Measurements from ENCODE around the gene DLG5.

Gene DLG5

GRCh38 chr10:77944519-77944918 is 18.0 kb upstream of the DLG5 start:
- DNase-seq (ENCODE audit: low read depth in 3 of 3) = no peak

DNA sequence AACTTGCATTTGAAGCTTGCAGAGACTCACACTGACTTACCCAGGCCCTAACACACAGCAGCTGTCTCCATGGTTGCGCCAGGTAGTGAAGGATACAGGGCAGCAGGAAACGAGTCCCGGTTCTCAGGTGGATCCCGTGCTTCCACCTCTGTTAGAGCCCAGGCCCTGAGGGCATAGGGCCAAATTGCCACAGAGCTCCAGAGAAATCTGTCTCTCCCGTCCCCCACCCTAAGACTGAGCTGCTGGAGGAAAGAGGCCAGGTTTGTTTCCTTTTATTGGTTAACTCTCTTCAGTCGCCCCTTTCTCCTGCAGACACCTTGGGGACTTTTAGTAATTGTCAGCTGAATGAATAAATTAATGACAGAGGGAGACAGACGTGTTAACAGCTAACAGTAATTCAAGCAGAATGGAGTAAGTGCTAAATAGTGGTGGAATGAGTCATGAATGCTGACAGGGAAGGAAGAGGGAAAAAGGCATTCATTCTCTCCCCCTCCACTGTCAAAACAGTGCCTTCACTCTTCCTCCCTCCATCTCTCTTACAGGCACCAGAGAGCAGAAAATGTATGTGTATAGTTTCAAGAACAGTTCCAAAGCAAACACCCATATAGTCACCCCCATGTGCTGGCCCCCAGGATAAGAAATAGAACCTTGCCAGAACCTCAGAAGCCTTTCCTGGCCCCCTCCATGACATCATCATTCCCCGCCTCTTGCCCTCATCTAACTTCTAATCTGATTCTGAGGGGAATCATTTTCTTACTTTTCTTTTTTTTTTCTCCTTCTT is 16.8 kb upstream of the DLG5 start:
- DNase-seq (ENCODE audit: low read depth in 3 of 3) = no peak

GRCh38 chr10:77941790-77942189 is 15.2 kb upstream of the DLG5 start:
- no peak for DNase-seq (ENCODE audit: low read depth in 3 of 3)

- no peak for DNase-seq (ENCODE audit: low read depth in 3 of 3)
Measured at GRCh38 chr10:77940627-77941026, 14.1 kb upstream of the DLG5 start.

GRCh38 chr10:77940225-77940624 is 13.7 kb upstream of the DLG5 start:
- DNase-seq (ENCODE audit: low read depth in 3 of 3) = no peak

- DNase-seq (ENCODE audit: low read depth in 3 of 3) = no peak
Measured at GRCh38 chr10:77939561-77940001, 13.0 kb upstream of the DLG5 start.

GRCh38 chr10:77936697-77937567 is 10.4 kb upstream of the DLG5 start:
- DNase-seq (ENCODE audit: low read depth in 3 of 3) = no peak

- DNase-seq (ENCODE audit: low read depth in 3 of 3) = no peak
Measured at GRCh38 chr10:77932016-77932715, 5.6 kb upstream of the DLG5 start.

DNA sequence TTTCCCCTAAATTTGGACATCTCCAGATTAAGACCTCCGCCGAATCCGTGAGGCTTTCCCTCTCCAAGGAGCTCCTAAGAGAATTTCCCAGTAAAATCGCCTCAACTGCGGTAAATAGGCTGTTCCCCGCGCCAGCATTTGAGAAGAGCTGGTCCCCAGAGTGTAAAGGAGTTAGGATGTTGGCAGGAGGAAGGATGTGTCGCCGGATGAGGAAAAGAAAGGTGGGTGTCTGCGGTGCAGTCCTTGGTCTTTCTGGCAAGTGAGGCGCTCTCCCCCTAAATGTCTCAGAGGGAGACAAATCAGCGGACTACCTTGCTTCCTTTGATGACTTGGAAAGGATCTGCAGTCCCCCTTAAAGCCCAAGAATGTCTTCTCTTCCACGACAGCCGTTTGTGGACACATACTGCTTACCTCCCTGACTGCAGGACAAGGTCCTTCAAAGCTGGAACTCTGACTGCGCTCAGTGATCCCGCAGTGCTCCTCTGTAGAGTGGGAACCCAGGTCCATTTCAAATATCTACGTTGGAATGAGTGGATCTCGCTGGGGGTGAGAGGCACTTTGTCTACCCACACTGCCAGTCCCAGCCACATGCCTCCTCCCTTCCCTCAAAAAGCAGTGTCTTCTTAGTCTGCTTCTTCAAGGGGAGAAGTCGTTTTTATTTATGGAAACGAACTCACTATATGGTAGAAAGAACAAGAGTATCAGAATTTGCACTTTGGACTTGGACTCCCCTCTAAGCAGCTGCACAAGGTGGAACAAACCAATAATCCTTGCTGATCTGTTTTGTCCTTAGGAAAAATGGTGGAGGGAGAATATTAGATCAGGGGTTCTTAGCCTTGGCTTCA is 1.1 kb upstream of the DLG5 start:
- no peak for DNase-seq (ENCODE audit: low read depth in 3 of 3)

DNA sequence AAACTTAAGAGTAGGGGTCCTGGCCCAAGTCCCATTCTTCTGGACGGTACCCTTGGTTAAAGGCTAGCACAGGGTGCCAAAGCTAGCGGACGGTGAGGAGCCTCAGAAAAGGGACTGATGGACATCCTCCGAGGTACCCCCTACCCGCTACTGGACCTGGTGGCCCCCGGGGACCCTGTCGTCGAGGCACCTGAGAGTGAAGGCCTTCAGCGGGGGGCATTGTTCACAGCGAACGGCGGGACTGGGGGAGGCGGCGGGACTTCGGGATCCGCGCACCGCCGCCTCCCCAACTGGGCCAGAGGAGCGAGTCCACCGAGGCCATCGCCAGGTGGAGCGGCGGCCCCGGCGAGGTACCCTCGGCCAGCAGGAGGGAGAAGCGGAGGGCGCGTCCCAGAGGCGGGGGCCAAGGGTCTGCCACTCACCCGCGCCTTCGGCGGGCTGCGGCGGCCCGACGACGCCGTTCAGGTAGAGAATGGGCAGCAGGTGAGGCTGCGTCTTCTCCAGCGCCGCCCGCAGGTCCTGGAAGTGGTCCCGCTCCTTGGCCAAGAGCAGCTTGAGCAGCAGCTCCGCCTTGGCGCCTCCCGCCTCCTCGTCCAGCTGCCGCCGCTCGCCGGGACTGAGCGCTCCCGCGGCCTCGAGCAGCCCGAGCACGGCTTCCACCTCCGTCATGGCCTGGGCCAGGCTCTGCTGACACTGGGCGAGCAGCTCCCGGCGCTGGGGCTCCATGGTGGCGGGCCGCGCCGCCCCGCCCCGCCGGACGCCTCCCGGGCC is 575 bp downstream of the DLG5 start:
- DNase-seq (ENCODE audit: low read depth in 3 of 3) = peak in 1 of 3 experiments; percentile 10

DNA sequence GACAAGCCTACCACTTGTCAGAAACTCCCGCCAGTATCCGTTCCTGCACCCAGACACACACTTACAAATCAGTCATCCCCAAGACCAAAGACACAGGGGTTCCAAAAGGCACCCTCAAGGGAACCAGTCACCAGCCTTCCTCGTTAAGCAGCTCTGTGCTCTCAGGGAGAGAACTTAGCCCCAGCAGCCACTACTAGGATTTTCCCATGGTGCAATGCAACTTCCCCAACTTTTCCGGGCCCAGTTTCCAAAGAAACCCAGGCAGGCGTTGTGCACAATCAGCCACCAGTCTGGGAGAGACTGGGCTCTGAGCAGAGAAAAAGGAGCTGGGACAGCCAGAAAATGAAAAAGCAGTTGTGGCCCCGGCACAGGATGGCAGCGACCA is 1.2 kb downstream of the DLG5 start:
- DNase-seq (ENCODE audit: low read depth in 3 of 3) = no peak

GRCh38 chr10:77922566-77923179 is 3.9 kb downstream of the DLG5 start:
- DNase-seq (ENCODE audit: low read depth in 3 of 3) = no peak

GRCh38 chr10:77922055-77922454 is 4.5 kb downstream of the DLG5 start:
- DNase-seq (ENCODE audit: low read depth in 3 of 3) = no peak

DNA sequence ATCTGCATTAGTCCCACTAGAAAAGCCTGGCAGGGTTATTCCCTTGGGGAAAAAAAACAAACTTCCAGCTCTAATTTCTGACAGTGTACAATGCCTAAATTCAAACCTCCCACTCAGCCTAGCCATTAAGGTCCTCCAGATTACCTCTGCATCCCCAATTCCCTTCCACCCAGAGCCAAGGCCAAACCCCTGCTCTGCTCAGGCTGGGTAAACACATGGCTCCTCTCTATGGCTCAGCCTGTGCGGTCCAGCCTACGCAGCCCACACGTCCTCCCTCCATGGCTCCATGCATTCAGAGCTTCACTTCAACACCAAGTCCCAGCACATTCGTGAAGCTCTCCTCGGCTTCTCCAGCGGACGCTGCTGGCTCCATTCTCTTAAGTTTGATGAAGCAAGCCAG is 5.2 kb downstream of the DLG5 start:
- DNase-seq (ENCODE audit: low read depth in 3 of 3) = no peak

- DNase-seq (ENCODE audit: low read depth in 3 of 3) = no peak
Measured at GRCh38 chr10:77920495-77920894, 6.1 kb downstream of the DLG5 start.

- no peak for DNase-seq (ENCODE audit: low read depth in 3 of 3)
Measured at GRCh38 chr10:77919713-77920108, 6.8 kb downstream of the DLG5 start.

DNA sequence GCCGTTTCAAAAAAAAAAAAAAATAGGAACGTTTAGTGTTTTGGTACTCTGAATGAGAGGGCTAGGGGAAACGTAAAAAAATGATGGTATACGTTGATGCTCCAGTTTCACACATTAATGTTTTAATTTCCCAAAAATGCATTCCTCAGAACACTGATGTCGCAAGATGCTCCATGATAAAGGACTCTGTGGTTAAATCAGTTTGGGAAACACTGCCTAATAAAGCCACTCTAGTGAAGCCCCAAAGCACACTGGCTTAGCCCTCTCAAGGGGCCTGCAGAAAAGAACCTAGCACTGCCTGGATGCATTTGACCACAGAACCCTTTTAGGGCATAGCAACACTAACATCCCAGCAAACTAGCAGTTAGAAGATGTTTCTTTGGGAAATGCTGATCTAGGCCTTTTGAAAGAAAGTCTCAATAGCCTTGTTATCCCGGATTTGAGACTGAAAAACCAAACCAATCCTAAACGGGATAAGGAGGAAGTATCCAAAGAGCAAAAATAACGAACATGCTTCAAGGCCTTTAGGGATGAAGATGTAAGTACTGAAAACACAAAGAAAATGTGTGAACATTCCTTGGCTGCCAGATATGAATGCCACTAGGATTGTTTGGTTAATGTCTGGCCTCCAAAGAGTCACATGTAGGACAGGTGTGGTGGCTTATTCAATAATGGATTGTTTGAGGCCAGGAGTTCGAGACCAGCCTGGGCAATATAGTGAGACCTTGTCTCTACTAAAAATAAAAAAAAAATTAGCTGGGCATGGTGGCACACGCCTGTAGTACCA is 11.0 kb downstream of the DLG5 start:
- DNase-seq (ENCODE audit: low read depth in 3 of 3) = no peak

- DNase-seq (ENCODE audit: low read depth in 3 of 3) = no peak
Measured at GRCh38 chr10:77913090-77913489, 13.5 kb downstream of the DLG5 start.

- DNase-seq (ENCODE audit: low read depth in 3 of 3) = no peak
Measured at GRCh38 chr10:77912576-77912975, 14.0 kb downstream of the DLG5 start.

Measured in stimulated activated CD4-positive, alpha-beta T cell treated with anti-CD3 and anti-CD28 coated beads, TNF-alpha, amount 100 ng/mL, for 4 hours (primary cell).